GM12878 (cell line): Measurements from ENCODE around the gene SMARCC2. TPM values are rescaled to one million over a fixed set of nuclear protein-coding genes. Genes with fewer than 3 reads are reported as not detected.

Experiments used
- BACH1 ChIP-seq: fragments of 450-650 bp; IDR thresholded peaks from 2 replicates; pipeline ENCODE4 v1.6.1; 2017; ENCODE audit warnings: mild to moderate bottlenecking, borderline replicate concordance
- CEBPZ ChIP-seq: fragments of 150-350 bp; IDR thresholded peaks from 2 replicates; pipeline ENCODE4 v1.6.1; 2016; ENCODE audit warnings: low read depth, low read length
- CHD1 ChIP-seq: IDR thresholded peaks from 2 replicates; pipeline ENCODE4 v1.6.1; 2012; ENCODE audit warnings: low read depth, low read length, improper control_type of control experiment
- FOXK2 ChIP-seq: fragments of 450-650 bp; IDR thresholded peaks from 2 replicates; pipeline ENCODE4 v1.6.1; 2017; ENCODE audit warnings: mild to moderate bottlenecking, moderate library complexity
- FOXM1 ChIP-seq: IDR thresholded peaks from 2 replicates; pipeline ENCODE4 v1.6.1; 2012; ENCODE audit warnings: low read depth, mild to moderate bottlenecking, inconsistent platforms, low read length, moderate library complexity
- GATAD2B ChIP-seq: fragments of 450-650 bp; conservative IDR thresholded peaks from 2 replicates; pipeline ENCODE4 v1.6.1; 2017; ENCODE audit warnings: low read depth, mild to moderate bottlenecking, moderate library complexity
- HDAC2 ChIP-seq: fragments of 200-600 bp; sonication (generic); IDR thresholded peaks from 2 replicates; pipeline ENCODE4 v1.6.1; 2017
- HDAC6 ChIP-seq: fragments of 200-600 bp; sonication (generic); IDR thresholded peaks from one replicate; pipeline ENCODE4 v1.8.0; 2017; ENCODE audit warnings: antibody characterized with exemption; ENCODE audit not compliant: unreplicated experiment
- KLF5 ChIP-seq: fragments of 450-650 bp; IDR thresholded peaks from 2 replicates; pipeline ENCODE4 v1.6.1; 2014; ENCODE audit warnings: mild to moderate bottlenecking; ENCODE audit not compliant: partially characterized antibody
- NRF1 ChIP-seq: conservative IDR thresholded peaks from 2 replicates; pipeline ENCODE4 v1.6.1; 2011; ENCODE audit warnings: mild to moderate bottlenecking, low read depth, low read length, improper control_type of control experiment
- POLR2A ChIP-seq: IDR thresholded peaks from 2 replicates; pipeline ENCODE4 v1.6.1; 2011; ENCODE audit warnings: low read depth, mild to moderate bottlenecking, low read length
- POLR2AphosphoS5 ChIP-seq: IDR thresholded peaks from 2 replicates; pipeline ENCODE4 v1.6.1; 2011; ENCODE audit warnings: mild to moderate bottlenecking, low read length, inconsistent platforms
- POU2F2 ChIP-seq: IDR thresholded peaks from 3 replicates; pipeline ENCODE4 v1.6.1; 2011; ENCODE audit warnings: low read depth, mild to moderate bottlenecking, low read length, borderline replicate concordance
- RELB ChIP-seq: fragments of 450-650 bp; IDR thresholded peaks from 2 replicates; pipeline ENCODE4 v1.6.1; 2017; ENCODE audit warnings: low read depth, mild to moderate bottlenecking, moderate library complexity
- RUNX3 ChIP-seq: IDR thresholded peaks from 2 replicates; pipeline ENCODE4 v1.6.1; 2012; ENCODE audit warnings: low read length, inconsistent platforms
- SMAD5 ChIP-seq: IDR thresholded peaks from 2 replicates; pipeline ENCODE4 v1.6.1; 2016; ENCODE audit warnings: antibody characterized with exemption, low read depth
- SP1 ChIP-seq: IDR thresholded peaks from one replicate; pipeline ENCODE4 v1.6.1; 2011; ENCODE audit warnings: low read depth, low read length
- ZNF274 ChIP-seq: IDR thresholded peaks from one replicate; pipeline ENCODE4 v1.8.0; 2011; ENCODE audit not compliant: insufficient read length, insufficient read depth
- ZNF384 ChIP-seq: IDR thresholded peaks from 2 replicates; pipeline ENCODE4 v1.6.1; 2012; ENCODE audit warnings: low read depth, mild to moderate bottlenecking, low read length, improper control_type of control experiment, borderline replicate concordance
- polyA plus RNA-seq, 11 experiments: library from polyadenylated mRNA; depleted of rRNA in 4 of 11; unstranded in 6 of 11; stranded (reverse) in 5 of 11; fragments of >200 nt; fragmentation: Nextera tagmentation in 4 of 11; fragmentation: Illumina TruSeq in 1 of 11; extraction: Ambion mirVana in 4 of 11; extraction: Trizol in 1 of 11; gene quantifications; 1 replicate in 1 of 11; 2 replicates in 10 of 11; pipeline versions ENCODE4 v1.2.1 to v1.2.3, GENCODE V29; 2011 to 2016; ENCODE audit warnings: inconsistent platforms in 2 of 11, missing spikeins in 2 of 11, low read depth in 1 of 11
- total RNA-seq, 4 experiments: library from RNA; depleted of rRNA in 3 of 4; stranded (reverse); fragments of >200 nt in 3 of 4; fragmentation: Illumina TruSeq in 1 of 4; extraction: Trizol in 1 of 4; gene quantifications; 2 replicates each; pipeline versions ENCODE4 v1.2.1 to v1.2.3, GENCODE V29; 2013 to 2021

Gene SMARCC2
- total and polyA plus RNA-seq, 10 of the 15 experiments (the other 5 are each of a cell fraction or from before 2014, with no cell fraction given): 13.6 to 71.2 (median 42.3) TPM

GRCh38 chr12:56163533-56164344, 25.5 kb downstream of the SMARCC2 start (continued):
- TF ChIP-seq CEBPZ: no peak
- peak; percentile 69 for TF ChIP-seq POLR2AphosphoS5
- TF ChIP-seq HDAC6: no peak
- no peak for TF ChIP-seq NRF1
- TF ChIP-seq RUNX3: no peak
- TF ChIP-seq KLF5: no peak
- TF ChIP-seq ZNF384: no peak
- 0 out of 2 replicates have a peak, but pooled peaks have one; percentile 11 for TF ChIP-seq FOXM1
- no peak for TF ChIP-seq ZNF274
- no peak for TF ChIP-seq BACH1
- no peak for TF ChIP-seq GATAD2B
- TF ChIP-seq HDAC2: no peak
- peak; percentile 64 for TF ChIP-seq POLR2A
- TF ChIP-seq FOXK2: no peak
- TF ChIP-seq POU2F2: no peak
- TF ChIP-seq SP1: no peak
- TF ChIP-seq SMAD5: no peak
- TF ChIP-seq RELB: no peak
- no peak for TF ChIP-seq CHD1
